RWPE2 (cell line): ENCODE measurements around the gene PILRA.

Experiments
- ATAC-seq: fragments of 200-7000 bp; cut with Tn5 transposase; 3 replicates; pipeline ENCODE4 v1.9.1; 2021; ENCODE audit warnings: low read depth
- DNase-seq: peaks from one replicate; pipeline ENCODE4 v3.0.0-alpha.2; 2020; ENCODE audit warnings: low spot score
- H3K27ac ChIP-seq: fragments of 450-650 bp; 2 replicates; pipeline ENCODE4 v1.5.1; 2017; ENCODE audit warnings: mild to moderate bottlenecking; ENCODE audit not compliant: poor library complexity, severe bottlenecking
- H3K27me3 ChIP-seq: fragments of 250-450 bp; sonication (Bioruptor Pico); 2 replicates; pipeline ENCODE4 v1.5.1; 2021; ENCODE audit warnings: mild to moderate bottlenecking, moderate library complexity; ENCODE audit not compliant: insufficient read depth, poor library complexity, severe bottlenecking
- H3K36me3 ChIP-seq: fragments of 250-450 bp; sonication (Bioruptor Pico); 2 replicates; pipeline ENCODE4 v1.5.1; 2020; ENCODE audit warnings: low read depth, mild to moderate bottlenecking, moderate library complexity
- H3K4me1 ChIP-seq: fragments of 250-450 bp; sonication (Bioruptor Pico); 2 replicates; pipeline ENCODE4 v1.5.1; 2021; ENCODE audit warnings: mild to moderate bottlenecking, moderate library complexity; ENCODE audit not compliant: insufficient read depth, poor library complexity, severe bottlenecking
- H3K4me3 ChIP-seq: fragments of 250-450 bp; sonication (Bioruptor Pico); 2 replicates; pipeline ENCODE4 v1.5.1; 2021; ENCODE audit warnings: mild to moderate bottlenecking, moderate library complexity; ENCODE audit not compliant: severe bottlenecking
- H3K9me3 ChIP-seq: fragments of 250-450 bp; sonication (Bioruptor Pico); 2 replicates; pipeline ENCODE4 v1.5.1; 2021; ENCODE audit warnings: mild to moderate bottlenecking, moderate library complexity; ENCODE audit not compliant: severe bottlenecking
- CTCF ChIP-seq: fragments of 450-650 bp; IDR thresholded peaks from one replicate; pipeline ENCODE4 v1.5.1; 2017; ENCODE audit warnings: mild to moderate bottlenecking, moderate library complexity; ENCODE audit not compliant: poor library complexity, severe bottlenecking

The PILRA gene

GRCh38 chr7:100428967-100429636 lies 55.8 kb downstream of the PILRA start:
- TF ChIP-seq CTCF, result no peak
- peaks cover 22% of the 10 kb centered on the region for H3K36me3 ChIP-seq

GRCh38 chr7:100429637-100430492 lies 56.6 kb downstream of the PILRA start, which contains the start of gene MEPCE:
MEPCE (plus strand) TSS chr7:100429831; CDS start chr7:100430019, 188 bp downstream.
- peaks cover 3% of the 10 kb centered on the region for H3K4me1 ChIP-seq
- no peak for TF ChIP-seq CTCF
- peak within 1 kb of the TSS; percentile 79 for H3K27ac ChIP-seq
- no peaks in the 10 kb centered on the region for H3K27me3 ChIP-seq
- DNase-seq (peak; percentile 97), ATAC-seq (peak; percentile 46)
- H3K4me3 ChIP-seq, result peak within 1 kb of the TSS; percentile 67
- no peaks in the 10 kb centered on the region for H3K9me3 ChIP-seq
- H3K36me3 ChIP-seq, result peaks cover 29% of the 10 kb centered on the region

More at GRCh38 chr7:100428967-100429636, 55.8 kb downstream of the PILRA start:
- Histone ChIP-seq H3K27ac (peak overlapping the region; percentile 79), H3K4me3 (peak overlapping the region; percentile 67), H3K4me1 (no peaks in the 10 kb centered on the region), H3K27me3 (no peaks in the 10 kb centered on the region), H3K9me3 (no peaks in the 10 kb centered on the region)
- DNase-seq (peak; percentile 99), ATAC-seq (peak; percentile 54)

- peaks cover 3% of the 10 kb centered on the region for H3K4me1 ChIP-seq
- DNase-seq (no peak), ATAC-seq (no peak)
- H3K36me3 ChIP-seq, result peaks cover 34% of the 10 kb centered on the region
- H3K4me3 ChIP-seq, result peak overlapping the region; percentile 67
- TF ChIP-seq CTCF, result no peak
- peak overlapping the region; percentile 79 for H3K27ac ChIP-seq
- H3K9me3 ChIP-seq, result no peaks in the 10 kb centered on the region
- H3K27me3 ChIP-seq, result no peaks in the 10 kb centered on the region
Measured at GRCh38 chr7:100430493-100431285, 57.4 kb downstream of the PILRA start.

GRCh38 chr7:100431286-100431735 lies 58.0 kb downstream of the PILRA start:
- no peaks in the 10 kb centered on the region for H3K27me3 ChIP-seq
- H3K4me1 ChIP-seq, result peaks cover 3% of the 10 kb centered on the region
- H3K27ac ChIP-seq, result peak overlapping the region; percentile 79
- no peak overlapping the region for H3K4me3 ChIP-seq
- peaks cover 34% of the 10 kb centered on the region for H3K36me3 ChIP-seq
- TF ChIP-seq CTCF, result no peak
- ATAC-seq, result no peak
- no peak for DNase-seq
- no peaks in the 10 kb centered on the region for H3K9me3 ChIP-seq
